IMR-90 (cell line): ENCODE results near the gene SRPX2. TPM values are rescaled to one million over a fixed set of nuclear protein-coding genes. Genes with fewer than 3 reads are reported as not detected.

Experiments used
- ATAC-seq: fragments of 200-7000 bp; cut with Tn5 transposase; 2 replicates; pipeline ENCODE4 v1.9.1; 2020; ENCODE audit warnings: low read depth, mild to moderate bottlenecking, moderate library complexity
- BruUV-seq: library from RNA; stranded (reverse); fragments of 400-500 nt; replicated peaks from 2 replicates; lab custom pipeline; 2021; lab: Mats Ljungman, UMichigan
- CTCF ChIA-PET: fragments of 300-600 bp; formaldehyde crosslinking; extraction: SDS; loops from one replicate; lab custom pipeline; 2021; ENCODE audit warnings: antibody characterized with exemption; lab: Yijun Ruan, JAX
- POLR2A ChIA-PET: fragments of 300-600 bp; sonication (Branson Sonifier 250); formaldehyde crosslinking; loops from one replicate; lab custom pipeline; 2022; ENCODE audit warnings: antibody characterized with exemption; ENCODE audit not compliant: unreplicated experiment; lab: Charles Lee
- DNase-seq: peaks from one replicate; pipeline ENCODE4 v3.0.0; 2013
- H2AFZ ChIP-seq: replicated peaks from 2 replicates; pipeline ENCODE3; 2013; ENCODE audit warnings: low read length, mild to moderate bottlenecking; ENCODE audit not compliant: poor library complexity
- H2AK5ac ChIP-seq: 2 replicates; pipeline ENCODE4 v1.6.1; 2013; ENCODE audit warnings: low read depth, low read length, inconsistent platforms
- H2AK9ac ChIP-seq: replicated peaks from 2 replicates; pipeline ENCODE3; 2013; ENCODE audit warnings: mild to moderate bottlenecking, low read depth, low read length, moderate library complexity; ENCODE audit not compliant: poor library complexity
- H2BK120ac ChIP-seq: 2 replicates; pipeline ENCODE4 v1.6.1; 2013; ENCODE audit warnings: low read depth, low read length, inconsistent platforms
- H2BK15ac ChIP-seq: 3 replicates; pipeline ENCODE4 v1.6.1; 2013; ENCODE audit warnings: low read depth, low read length, inconsistent platforms
- H2BK20ac ChIP-seq: 2 replicates; pipeline ENCODE4 v1.6.1; 2013; ENCODE audit warnings: low read depth, mild to moderate bottlenecking, inconsistent platforms, low read length, moderate library complexity
- H2BK5ac ChIP-seq: 2 replicates; pipeline ENCODE4 v1.6.1; 2013; ENCODE audit warnings: mild to moderate bottlenecking, low read depth, low read length, inconsistent platforms; ENCODE audit not compliant: poor library complexity, severe bottlenecking
- H3K14ac ChIP-seq: replicated peaks from 2 replicates; pipeline ENCODE4 v1.6.1; 2013; ENCODE audit warnings: low read depth, low read length, inconsistent platforms
- H3K18ac ChIP-seq: 2 replicates; pipeline ENCODE4 v1.6.1; 2013; ENCODE audit warnings: low read depth, low read length, control low read depth
- H3K23ac ChIP-seq: 2 replicates; pipeline ENCODE4 v1.6.1; 2013; ENCODE audit warnings: low read depth, low read length, inconsistent platforms
- H3K27ac ChIP-seq: 2 replicates; pipeline ENCODE4 v1.5.1; 2013; ENCODE audit warnings: mild to moderate bottlenecking, control low read depth, low read length; ENCODE audit not compliant: insufficient read depth
- H3K27me3 ChIP-seq: 2 replicates; pipeline ENCODE4 v1.6.1; 2013; ENCODE audit warnings: low read length; ENCODE audit not compliant: control insufficient read depth, insufficient read depth
- H3K36me3 ChIP-seq: 2 replicates; pipeline ENCODE4 v1.6.1; 2013; ENCODE audit warnings: low read length, mixed read lengths; ENCODE audit not compliant: control insufficient read depth, insufficient read depth
- H3K4ac ChIP-seq: 2 replicates; pipeline ENCODE4 v1.6.1; 2013; ENCODE audit warnings: low read depth, low read length, inconsistent platforms
- H3K4me1 ChIP-seq: 2 replicates; pipeline ENCODE4 v1.6.1; 2013; ENCODE audit warnings: low read length, mixed read lengths; ENCODE audit not compliant: control insufficient read depth, insufficient read depth
- H3K4me2 ChIP-seq: 2 replicates; pipeline ENCODE4 v1.6.1; 2013; ENCODE audit warnings: low read depth, mild to moderate bottlenecking, control low read depth, low read length, moderate library complexity
- H3K4me3 ChIP-seq: 2 replicates; pipeline ENCODE4 v1.5.1; 2013; ENCODE audit warnings: low read depth, mild to moderate bottlenecking, control low read depth, low read length, moderate library complexity; ENCODE audit not compliant: insufficient read depth
- H3K56ac ChIP-seq: 2 replicates; pipeline ENCODE4 v1.6.1; 2013; ENCODE audit warnings: low read length, inconsistent platforms; ENCODE audit not compliant: insufficient read depth; ENCODE audit errors: extremely low read depth
- H3K79me1 ChIP-seq, 2 experiments: 2 replicates each; pipeline ENCODE4 v1.6.1; 2013; ENCODE audit warnings: low read length in 2 of 2, inconsistent platforms in 1 of 2, low read depth in 1 of 2
- H3K9ac ChIP-seq: 2 replicates; pipeline ENCODE4 v1.6.1; 2013; ENCODE audit warnings: low read depth, low read length, control low read depth
- H3K9me1 ChIP-seq: 2 replicates; pipeline ENCODE4 v1.6.1; 2013; ENCODE audit warnings: low read length, inconsistent platforms; ENCODE audit not compliant: insufficient read depth
- H3K9me3 ChIP-seq: 2 replicates; pipeline ENCODE4 v1.6.1; 2013; ENCODE audit warnings: low read length; ENCODE audit not compliant: control insufficient read depth, insufficient read depth
- H4K20me1 ChIP-seq: 2 replicates; pipeline ENCODE4 v1.6.1; 2013; ENCODE audit warnings: low read length, inconsistent platforms; ENCODE audit not compliant: insufficient read depth
- H4K5ac ChIP-seq: 2 replicates; pipeline ENCODE4 v1.6.1; 2013; ENCODE audit warnings: mild to moderate bottlenecking, low read depth, low read length, control low read depth
- H4K8ac ChIP-seq, 2 experiments: 2 replicates each; pipeline ENCODE4 v1.6.1; 2013; ENCODE audit warnings: low read depth in 2 of 2, low read length in 2 of 2, control low read depth in 1 of 2, inconsistent platforms in 1 of 2
- H4K91ac ChIP-seq: 2 replicates; pipeline ENCODE4 v1.6.1; 2013; ENCODE audit warnings: low read depth, low read length, inconsistent platforms; ENCODE audit not compliant: insufficient read depth
- BHLHE40 ChIP-seq: fragments of 150-350 bp; IDR thresholded peaks from 2 replicates; pipeline ENCODE4 v1.6.1; 2016; ENCODE audit warnings: mild to moderate bottlenecking, low read depth, low read length
- CEBPB ChIP-seq: IDR thresholded peaks from 2 replicates; pipeline ENCODE4 v1.6.1; 2012; ENCODE audit warnings: low read depth, low read length, improper control_type of control experiment
- CHD1 ChIP-seq: IDR thresholded peaks from 2 replicates; pipeline ENCODE4 v1.6.1; 2012; ENCODE audit warnings: low read depth, low read length, improper control_type of control experiment
- CTCF ChIP-seq: conservative IDR thresholded peaks from 2 replicates; pipeline ENCODE4 v1.5.1; 2012; ENCODE audit warnings: mild to moderate bottlenecking, low read depth, low read length, improper control_type of control experiment
- ELK1 ChIP-seq: fragments of 150-350 bp; IDR thresholded peaks from 2 replicates; pipeline ENCODE4 v1.6.1; 2016; ENCODE audit warnings: low read depth, mild to moderate bottlenecking, low read length, moderate library complexity, borderline replicate concordance
- FOS ChIP-seq: fragments of 150-350 bp; IDR thresholded peaks from 2 replicates; pipeline ENCODE4 v1.6.1; 2016; ENCODE audit warnings: low read depth, low read length
- MAFK ChIP-seq: IDR thresholded peaks from 2 replicates; pipeline ENCODE4 v1.6.1; 2012; ENCODE audit warnings: low read depth, low read length, improper control_type of control experiment
- MAZ ChIP-seq: IDR thresholded peaks from 2 replicates; pipeline ENCODE4 v1.6.1; 2012; ENCODE audit warnings: low read depth, mild to moderate bottlenecking, low read length, improper control_type of control experiment, moderate library complexity, borderline replicate concordance
- MXI1 ChIP-seq: IDR thresholded peaks from 2 replicates; pipeline ENCODE4 v1.6.1; 2012; ENCODE audit warnings: low read depth, mild to moderate bottlenecking, low read length, moderate library complexity, borderline replicate concordance
- NFE2L2 ChIP-seq: fragments of 150-350 bp; IDR thresholded peaks from 2 replicates; pipeline ENCODE4 v1.6.1; 2016; ENCODE audit warnings: low read depth, mild to moderate bottlenecking, low read length
- RAD21 ChIP-seq: IDR thresholded peaks from 2 replicates; pipeline ENCODE4 v1.6.1; 2012; ENCODE audit warnings: low read length, improper control_type of control experiment
- RCOR1 ChIP-seq: IDR thresholded peaks from 2 replicates; pipeline ENCODE4 v1.6.1; 2012; ENCODE audit warnings: mild to moderate bottlenecking, low read length, improper control_type of control experiment; ENCODE audit not compliant: insufficient replicate concordance
- RFX5 ChIP-seq: IDR thresholded peaks from 2 replicates; pipeline ENCODE4 v1.8.0; 2012; ENCODE audit warnings: low read depth, mild to moderate bottlenecking, low read length, moderate library complexity
- USF2 ChIP-seq: fragments of 150-350 bp; IDR thresholded peaks from 2 replicates; pipeline ENCODE4 v1.6.1; 2017; ENCODE audit warnings: mild to moderate bottlenecking, antibody characterized with exemption, low read length, low read depth
- WGBS, 2 experiments: methylation state at CpG; one replicate each; pipeline versions ENCODE4 v1.1.5 to v1.1.7; 2013; ENCODE audit warnings: missing lambda C conversion rate in 2 of 2; ENCODE audit not compliant: insufficient read length in 1 of 2; ENCODE audit errors: extremely low coverage in 2 of 2; 5-methylcytosine and 5-hydroxymethylcytosine counted together
- dilution Hi-C: fragments of 300-500 bp; cut with HindIII; formaldehyde crosslinking; loops from one replicate; pipeline ENCODE4 v1.14.3; 2018; ENCODE audit warnings: low sequenced_read_pairs; ENCODE audit not compliant: unreplicated experiment
- in situ Hi-C: fragments of 300-500 bp; cut with MboI; formaldehyde crosslinking; loops from 3 replicates; pipeline ENCODE4 v1.14.3; 2019; ENCODE audit warnings: low sequenced_read_pairs, inconsistent platforms, mixed read lengths
- intact Hi-C: fragments of 100-400 bp; cut with micrococcal nuclease; formaldehyde crosslinking; loops from 2 replicates; pipeline ENCODE4 v1.10.0; 2022
- polyA plus RNA-seq, 3 experiments: library from polyadenylated mRNA; depleted of rRNA; stranded (reverse); fragments of >200 nt; gene quantifications; 2 replicates each; pipeline ENCODE4 v1.2.3, GENCODE V29; 2012; ENCODE audit warnings: low replicate concordance in 1 of 3
- total RNA-seq: library from RNA; depleted of rRNA; stranded (reverse); fragments of >200 nt; gene quantifications from 2 replicates; pipeline ENCODE4 v1.2.3, GENCODE V29; 2012

Gene SRPX2
- total and polyA plus RNA-seq, 2 of the 4 experiments (the other 2 are of a cell fraction): 20.6 to 43.1 TPM

- no peaks in the 10 kb centered on the region for H4K20me1 ChIP-seq
- no peak overlapping the region for H2AK9ac ChIP-seq
- dilution Hi-C loops (no loop called here), in situ Hi-C loops (no loop called here), intact Hi-C loops (loop anchor here (10.0 kb wide), 1 partner anchor 603 kb away; no protein-coding TSS in a partner anchor)
- ChIA-PET CTCF (no interaction called here), POLR2A (no interaction called here)
- no peaks in the 10 kb centered on the region for H3K9me1 ChIP-seq
- no peaks in the 10 kb centered on the region for H3K9me3 ChIP-seq
- H3K4me2 ChIP-seq: no peak overlapping the region; the same call in 1 of the 2 replicates
- H2AFZ ChIP-seq: no peak overlapping the region
- H3K23ac ChIP-seq: no peak overlapping the region; the same call in 1 of the 2 replicates
- no TSS peak for BruUV-seq
- H2BK120ac ChIP-seq: no peak overlapping the region
- WGBS, 2 experiments: no CpG with 5 or more reads among the region's 3 CpGs
- no peak overlapping the region for H3K4ac ChIP-seq
- no peak overlapping the region for H3K4me3 ChIP-seq
- no peak overlapping the region for H3K18ac ChIP-seq
- H3K9ac ChIP-seq: no peak overlapping the region
- ATAC-seq: no peak
- H4K91ac ChIP-seq: no peak overlapping the region
- no peak overlapping the region for H2AK5ac ChIP-seq
- no peak overlapping the region for H2BK20ac ChIP-seq
- no peaks in the 10 kb centered on the region for H3K79me1 ChIP-seq
- H3K56ac ChIP-seq: no peak overlapping the region
- H3K36me3 ChIP-seq: no peaks in the 10 kb centered on the region
- H4K5ac ChIP-seq: no peak overlapping the region
- H3K4me1 ChIP-seq: peaks cover 2% of the 10 kb centered on the region
- no peaks in the 10 kb centered on the region; the same call in 1 of the 2 replicates for H3K27me3 ChIP-seq
- no peak overlapping the region for H4K8ac ChIP-seq
- no peak overlapping the region for H3K14ac ChIP-seq
- no peak overlapping the region for H3K27ac ChIP-seq
- TF ChIP-seq ELK1 (no peak), CTCF (no peak), CEBPB (no peak), FOS (no peak), RFX5 (no peak), USF2 (no peak), RCOR1 (no peak), MAFK (no peak), RAD21 (no peak), BHLHE40 (no peak), CHD1 (no peak), MXI1 (no peak), NFE2L2 (no peak), MAZ (no peak)
- no peak overlapping the region for H2BK5ac ChIP-seq
- H2BK15ac ChIP-seq: no peak overlapping the region
- no peak for DNase-seq
Measured at GRCh38 chrX:100681599-100681998, 37.6 kb downstream of the SRPX2 start.
